Activated effector memory CD4-positive, alpha-beta T cell treated with Interleukin-2 at 50 U/mL for 16 hours (primary cell): ENCODE results near the gene ARID3A.

Experiments
- DNase-seq: peaks from one replicate; pipeline ENCODE4 v3.0.0-alpha.2; 2020

ARID3A gene

GRCh38 chr19:991174-991931, 65.5 kb downstream of the ARID3A start:
- DNase-seq: no peak

- no peak for DNase-seq
These were observed 66.3 kb downstream of the ARID3A start for GRCh38 chr19:991932-992669.

- DNase-seq: no peak
These were observed 66.8 kb downstream of the ARID3A start for GRCh38 chr19:992670-993055.

GRCh38 chr19:993361-993830, 67.6 kb downstream of the ARID3A start:
- no peak for DNase-seq

GRCh38 chr19:993831-994393, 68.1 kb downstream of the ARID3A start:
- no peak for DNase-seq

- no peak for DNase-seq
These were observed 68.7 kb downstream of the ARID3A start for GRCh38 chr19:994516-994915.

GRCh38 chr19:995051-995827, 69.4 kb downstream of the ARID3A start:
- no peak for DNase-seq

GRCh38 chr19:996051-996838, 70.4 kb downstream of the ARID3A start:
- DNase-seq: peak; percentile 68

GRCh38 chr19:998064-998463, 72.2 kb downstream of the ARID3A start:
- no peak for DNase-seq

GRCh38 chr19:999379-999719, 73.5 kb downstream of the ARID3A start:
- no peak for DNase-seq

GRCh38 chr19:1000095-1000494, 74.3 kb downstream of the ARID3A start, which contains the start of gene GRIN3B:
Gene GRIN3B (plus strand): TSS chr19:1000419. CDS start chr19:1000438, 19 bp downstream.
- DNase-seq: peak; percentile 40

- no peak for DNase-seq
These were observed 75.0 kb downstream of the ARID3A start for GRCh38 chr19:1000591-1001537.

GRCh38 chr19:1001538-1002166, 75.8 kb downstream of the ARID3A start:
- peak; percentile 56 for DNase-seq

- DNase-seq: no peak
These were observed 76.8 kb downstream of the ARID3A start for GRCh38 chr19:1002600-1002999.

GRCh38 chr19:1003283-1003682, 77.4 kb downstream of the ARID3A start:
- no peak for DNase-seq

- DNase-seq: no peak
These were observed 78.5 kb downstream of the ARID3A start for GRCh38 chr19:1004204-1004802.

GRCh38 chr19:1004803-1005664, 79.2 kb downstream of the ARID3A start:
- no peak for DNase-seq

GRCh38 chr19:1006711-1007398, 81.0 kb downstream of the ARID3A start:
- DNase-seq: no peak
